HEK293T (cell line): ENCODE data around the gene TCEANC2.

Experiments used
- ARNT ChIP-seq: fragments of 450-650 bp; IDR thresholded peaks from 2 replicates; pipeline ENCODE4 v1.6.1; 2017; ENCODE audit warnings: mild to moderate bottlenecking
- HDGF ChIP-seq: fragments of 450-650 bp; IDR thresholded peaks from 2 replicates; pipeline ENCODE4 v1.6.1; 2017; ENCODE audit warnings: antibody characterized with exemption, borderline replicate concordance

DNA sequence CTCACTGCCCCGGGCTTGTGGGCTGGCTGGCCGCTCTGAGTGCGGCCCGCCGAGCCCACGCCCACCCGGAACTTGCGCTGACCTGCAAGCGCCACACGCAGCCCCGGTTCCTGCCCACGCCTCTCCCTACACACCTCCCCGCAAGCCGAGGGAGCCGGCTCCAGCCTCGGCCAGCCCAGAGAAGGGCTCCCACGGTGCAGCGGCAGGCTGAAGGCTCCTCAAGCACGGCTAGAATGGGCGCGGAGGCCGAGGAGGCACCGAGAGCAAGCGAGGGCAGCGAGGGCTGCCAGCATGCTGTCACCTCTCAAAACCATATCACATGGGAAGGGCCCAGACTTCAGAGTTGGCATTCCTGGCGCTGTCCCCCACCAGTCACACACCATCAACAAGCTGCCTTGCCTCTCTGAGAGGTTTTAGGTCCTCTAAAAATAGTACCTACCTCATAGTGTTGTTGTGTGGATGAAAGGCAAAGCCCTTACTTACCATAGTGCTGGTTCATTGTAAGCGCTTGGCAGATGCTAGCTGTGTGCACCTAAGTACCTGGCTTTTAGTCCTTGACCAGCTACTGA, 48.8 kb upstream of the TCEANC2 start:
- no peak for TF ChIP-seq HDGF
- no peak for TF ChIP-seq ARNT
